ENCODE data around the gene ATOH8.

ATOH8 gene

GRCh38 chr2:85794038-85794441 is 40.2 kb downstream of the ATOH8 start:
- no peak for TF ChIP-seq CTCF (IDR thresholded peaks at IDR 0.05; ENCODE audit: low read length)
- TF ChIP-seq EZH2 (IDR thresholded peaks at IDR 0.05; ENCODE audit: borderline replicate concordance, low read length) = no peak
- Histone ChIP-seq H2AFZ (ENCODE audit: low read length) (no peak overlapping the region), H3K27ac (ENCODE audit: low read depth, low read length, poor library complexity, severe bottlenecking) (no peak overlapping the region), H3K4me1 (ENCODE audit: insufficient read depth, low read length, severe bottlenecking) (no peaks in the 10 kb centered on the region), H3K4me3 (ENCODE audit: low read depth, low read length, poor library complexity, severe bottlenecking) (no peak overlapping the region), H3K9ac (ENCODE audit: low read length) (no peak overlapping the region), H3K9me2 (ENCODE audit: low read depth, low read length) (no peaks in the 10 kb centered on the region), H3K27me3 (ENCODE audit: insufficient read depth, low read length) (peaks cover 8% of the 10 kb centered on the region; the same call in 1 of the 2 replicates), H3K36me3 (ENCODE audit: insufficient read depth, low read length) (no peaks in the 10 kb centered on the region), H3K4me2 (ENCODE audit: low read length) (no peak overlapping the region), H3K9me3 (ENCODE audit: low read length) (no peaks in the 10 kb centered on the region), H4K20me1 (ENCODE audit: insufficient read depth, low read length) (no peaks in the 10 kb centered on the region), H3F3A (ENCODE audit: insufficient read depth, low read length) (no peaks in the 10 kb centered on the region), H3K79me2 (ENCODE audit: insufficient read depth, low read length) (no peaks in the 10 kb centered on the region)

GRCh38 chr2:85794491-85795121 is 40.8 kb downstream of the ATOH8 start:
- Histone ChIP-seq H3K4me3 (ENCODE audit: low read depth, low read length, poor library complexity, severe bottlenecking) (no peak overlapping the region), H3K9me3 (ENCODE audit: low read length) (no peaks in the 10 kb centered on the region), H3K4me1 (ENCODE audit: insufficient read depth, low read length, severe bottlenecking) (no peaks in the 10 kb centered on the region), H3F3A (ENCODE audit: insufficient read depth, low read length) (no peaks in the 10 kb centered on the region), H3K9ac (ENCODE audit: low read length) (no peak overlapping the region), H3K4me2 (ENCODE audit: low read length) (no peak overlapping the region), H3K27me3 (ENCODE audit: insufficient read depth, low read length) (peaks cover 8% of the 10 kb centered on the region; the same call in 1 of the 2 replicates), H4K20me1 (ENCODE audit: insufficient read depth, low read length) (no peaks in the 10 kb centered on the region), H2AFZ (ENCODE audit: low read length) (no peak overlapping the region), H3K27ac (ENCODE audit: low read depth, low read length, poor library complexity, severe bottlenecking) (no peak overlapping the region), H3K79me2 (ENCODE audit: insufficient read depth, low read length) (no peaks in the 10 kb centered on the region), H3K36me3 (ENCODE audit: insufficient read depth, low read length) (no peaks in the 10 kb centered on the region), H3K9me2 (ENCODE audit: low read depth, low read length) (no peaks in the 10 kb centered on the region)
- no peak for TF ChIP-seq EZH2 (IDR thresholded peaks at IDR 0.05; ENCODE audit: borderline replicate concordance, low read length)
- TF ChIP-seq CTCF (IDR thresholded peaks at IDR 0.05; ENCODE audit: low read length) = no peak

GRCh38 chr2:85795331-85796045 is 41.7 kb downstream of the ATOH8 start:
- Histone ChIP-seq H3K27ac (ENCODE audit: low read depth, low read length, poor library complexity, severe bottlenecking) (no peak overlapping the region), H3K4me2 (ENCODE audit: low read length) (no peak overlapping the region), H3K27me3 (ENCODE audit: insufficient read depth, low read length) (peaks cover 5% of the 10 kb centered on the region; the same call in 1 of the 2 replicates), H3K9ac (ENCODE audit: low read length) (no peak overlapping the region), H2AFZ (ENCODE audit: low read length) (no peak overlapping the region), H3K4me3 (ENCODE audit: low read depth, low read length, poor library complexity, severe bottlenecking) (no peak overlapping the region), H3K9me3 (ENCODE audit: low read length) (no peaks in the 10 kb centered on the region), H3F3A (ENCODE audit: insufficient read depth, low read length) (no peaks in the 10 kb centered on the region), H3K36me3 (ENCODE audit: insufficient read depth, low read length) (no peaks in the 10 kb centered on the region), H3K79me2 (ENCODE audit: insufficient read depth, low read length) (no peaks in the 10 kb centered on the region), H4K20me1 (ENCODE audit: insufficient read depth, low read length) (no peaks in the 10 kb centered on the region), H3K9me2 (ENCODE audit: low read depth, low read length) (no peaks in the 10 kb centered on the region), H3K4me1 (ENCODE audit: insufficient read depth, low read length, severe bottlenecking) (no peaks in the 10 kb centered on the region)
- TF ChIP-seq EZH2 (IDR thresholded peaks at IDR 0.05; ENCODE audit: borderline replicate concordance, low read length) = no peak
- no peak for TF ChIP-seq CTCF (IDR thresholded peaks at IDR 0.05; ENCODE audit: low read length)

Measured in OCI-LY1 (cell line).